ENCODE data around the gene CELSR3. TPM values are rescaled to one million over a fixed set of nuclear protein-coding genes. Genes with fewer than 3 reads are reported as not detected.

The CELSR3 gene
- total RNA-seq, 1 donor from 2014 or later, result 3.4 TPM

- DNase-seq (ENCODE audit: low spot score), result peak; percentile 50
Observed at GRCh38 chr3:48661501-48662144, 1.1 kb downstream of the CELSR3 start.

GRCh38 chr3:48660800-48661400 lies 1.8 kb downstream of the CELSR3 start:
- no peak for DNase-seq (ENCODE audit: low spot score)

- DNase-seq (ENCODE audit: low spot score), result no peak
Observed at GRCh38 chr3:48656841-48657281, 5.8 kb downstream of the CELSR3 start.

GRCh38 chr3:48656061-48656840 lies 6.4 kb downstream of the CELSR3 start:
- peak; percentile 60 for DNase-seq (ENCODE audit: low spot score)

GRCh38 chr3:48655606-48656005 lies 7.1 kb downstream of the CELSR3 start:
- no peak for DNase-seq (ENCODE audit: low spot score)

GRCh38 chr3:48655063-48655462 lies 7.6 kb downstream of the CELSR3 start:
- DNase-seq (ENCODE audit: low spot score), result no peak

GRCh38 chr3:48652923-48653715 lies 9.6 kb downstream of the CELSR3 start:
- DNase-seq (ENCODE audit: low spot score), result no peak

GRCh38 chr3:48651771-48652170 lies 10.9 kb downstream of the CELSR3 start:
- no peak for DNase-seq (ENCODE audit: low spot score)

GRCh38 chr3:48650723-48651122 lies 12.0 kb downstream of the CELSR3 start:
- DNase-seq (ENCODE audit: low spot score), result no peak

- no peak for DNase-seq (ENCODE audit: low spot score)
Observed at GRCh38 chr3:48648188-48648850, 14.4 kb downstream of the CELSR3 start.

GRCh38 chr3:48647714-48648113 lies 15.0 kb downstream of the CELSR3 start:
- no peak for DNase-seq (ENCODE audit: low spot score)

- no peak for DNase-seq (ENCODE audit: low spot score)
Observed at GRCh38 chr3:48644898-48645760, 17.6 kb downstream of the CELSR3 start.

- no peak for DNase-seq (ENCODE audit: low spot score)
Observed at GRCh38 chr3:48642605-48643004, 20.1 kb downstream of the CELSR3 start.

GRCh38 chr3:48641396-48641795 lies 21.3 kb downstream of the CELSR3 start:
- no peak for DNase-seq (ENCODE audit: low spot score)

- DNase-seq (ENCODE audit: low spot score), result no peak
Observed at GRCh38 chr3:48639944-48640606, 22.6 kb downstream of the CELSR3 start.

GRCh38 chr3:48637305-48637704 lies 25.4 kb downstream of the CELSR3 start:
- no peak for DNase-seq (ENCODE audit: low spot score)

GRCh38 chr3:48636149-48636655 lies 26.5 kb downstream of the CELSR3 start:
- no peak for DNase-seq (ENCODE audit: low spot score)

- peak; percentile 98 for DNase-seq (ENCODE audit: low spot score)
Observed at GRCh38 chr3:48635222-48636021, 27.3 kb downstream of the CELSR3 start, which contains the start of gene SLC26A6. TSS of gene SLC26A6 (minus strand) at chr3:48635461. CDS start at chr3:48635393, 68 bp downstream.

All from umbilical cord (tissue), 2 donors.